Occipital lobe (tissue), 2 donors: ENCODE data around the gene CYP39A1. TPM values are rescaled to one million over a fixed set of nuclear protein-coding genes. Genes with fewer than 3 reads are reported as not detected.

ENCODE experiments used
- DNase-seq: peaks from one replicate; lab custom pipeline; 2025; lab: John Stamatoyannopoulos, UW
- total RNA-seq: library from RNA; depleted of rRNA; stranded (reverse); fragments of >200 nt; gene quantifications from one replicate; pipeline ENCODE4 v1.2.3, GENCODE V29; 2014

CYP39A1 gene
- total RNA-seq, 1 donor from 2014 or later: 2.3 TPM

- DNase-seq: no peak
These were observed 59.9 kb downstream of the CYP39A1 start for GRCh38 chr6:46592740-46593139.

- no peak for DNase-seq
These were observed 60.6 kb downstream of the CYP39A1 start for GRCh38 chr6:46592046-46592445.

- DNase-seq: no peak
These were observed 61.9 kb downstream of the CYP39A1 start for GRCh38 chr6:46590765-46591164.

- DNase-seq: no peak
These were observed 65.7 kb downstream of the CYP39A1 start for GRCh38 chr6:46586906-46587305.

GRCh38 chr6:46584586-46584985, 68.0 kb downstream of the CYP39A1 start:
- no peak for DNase-seq

- DNase-seq: no peak
These were observed 68.9 kb downstream of the CYP39A1 start for GRCh38 chr6:46583721-46584120.

- no peak for DNase-seq
These were observed 69.5 kb downstream of the CYP39A1 start for GRCh38 chr6:46583081-46583480.

GRCh38 chr6:46581459-46582177, 71.0 kb downstream of the CYP39A1 start:
- DNase-seq: no peak

- no peak for DNase-seq
These were observed 77.1 kb downstream of the CYP39A1 start for GRCh38 chr6:46575530-46575929.

- DNase-seq: no peak
These were observed 79.5 kb downstream of the CYP39A1 start for GRCh38 chr6:46573140-46573539.

- DNase-seq: no peak
These were observed 87.1 kb downstream of the CYP39A1 start for GRCh38 chr6:46565531-46565930.

- no peak for DNase-seq
These were observed 88.7 kb downstream of the CYP39A1 start for GRCh38 chr6:46563924-46564323.

GRCh38 chr6:46556053-46556452, 96.6 kb downstream of the CYP39A1 start:
- no peak for DNase-seq

GRCh38 chr6:46555129-46555528, 97.5 kb downstream of the CYP39A1 start:
- no peak for DNase-seq

- no peak for DNase-seq
These were observed 103.5 kb downstream of the CYP39A1 start for GRCh38 chr6:46549155-46549554.

- no peak for DNase-seq
These were observed 111.1 kb downstream of the CYP39A1 start for GRCh38 chr6:46541556-46541955.

GRCh38 chr6:46539866-46540265, 112.8 kb downstream of the CYP39A1 start:
- DNase-seq: no peak

- no peak for DNase-seq
These were observed 113.7 kb downstream of the CYP39A1 start for GRCh38 chr6:46538800-46539480.

- DNase-seq: no peak
These were observed 121.7 kb downstream of the CYP39A1 start for GRCh38 chr6:46530896-46531295.

GRCh38 chr6:46528961-46529750, 123.5 kb downstream of the CYP39A1 start:
- no peak for DNase-seq

GRCh38 chr6:46526607-46527006, 126.0 kb downstream of the CYP39A1 start:
- no peak for DNase-seq

GRCh38 chr6:46525583-46525982, 127.0 kb downstream of the CYP39A1 start:
- no peak for DNase-seq
